ENCODE measurements around the gene CBFA2T2.

GRCh38 chr20:33560026-33560425, 70.1 kb downstream of the CBFA2T2 start:
- TF ChIP-seq, protein P1, sequence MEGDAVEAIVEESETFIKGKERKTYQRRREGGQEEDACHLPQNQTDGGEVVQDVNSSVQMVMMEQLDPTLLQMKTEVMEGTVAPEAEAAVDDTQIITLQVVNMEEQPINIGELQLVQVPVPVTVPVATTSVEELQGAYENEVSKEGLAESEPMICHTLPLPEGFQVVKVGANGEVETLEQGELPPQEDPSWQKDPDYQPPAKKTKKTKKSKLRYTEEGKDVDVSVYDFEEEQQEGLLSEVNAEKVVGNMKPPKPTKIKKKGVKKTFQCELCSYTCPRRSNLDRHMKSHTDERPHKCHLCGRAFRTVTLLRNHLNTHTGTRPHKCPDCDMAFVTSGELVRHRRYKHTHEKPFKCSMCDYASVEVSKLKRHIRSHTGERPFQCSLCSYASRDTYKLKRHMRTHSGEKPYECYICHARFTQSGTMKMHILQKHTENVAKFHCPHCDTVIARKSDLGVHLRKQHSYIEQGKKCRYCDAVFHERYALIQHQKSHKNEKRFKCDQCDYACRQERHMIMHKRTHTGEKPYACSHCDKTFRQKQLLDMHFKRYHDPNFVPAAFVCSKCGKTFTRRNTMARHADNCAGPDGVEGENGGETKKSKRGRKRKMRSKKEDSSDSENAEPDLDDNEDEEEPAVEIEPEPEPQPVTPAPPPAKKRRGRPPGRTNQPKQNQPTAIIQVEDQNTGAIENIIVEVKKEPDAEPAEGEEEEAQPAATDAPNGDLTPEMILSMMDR (conservative IDR thresholded peaks at IDR 0.05; ENCODE audit: low read depth, low read length) = no peak
- no peak for TF ChIP-seq EZH2 (IDR thresholded peaks at IDR 0.05; ENCODE audit: borderline replicate concordance, low read depth, low read length, poor library complexity, severe bottlenecking)

Data from A673 (cell line).